IMR-90 (cell line): Measurements from ENCODE around the gene F2RL3. TPM values are rescaled to one million over a fixed set of nuclear protein-coding genes. Genes with fewer than 3 reads are reported as not detected.

Source experiments
- ATAC-seq: fragments of 200-7000 bp; cut with Tn5 transposase; 2 replicates; pipeline ENCODE4 v1.9.1; 2020; ENCODE audit warnings: low read depth, mild to moderate bottlenecking, moderate library complexity
- BruUV-seq: library from RNA; stranded (reverse); fragments of 400-500 nt; replicated peaks from 2 replicates; lab custom pipeline; 2021; lab: Mats Ljungman, UMichigan
- CTCF ChIA-PET: fragments of 300-600 bp; formaldehyde crosslinking; extraction: SDS; loops from one replicate; lab custom pipeline; 2021; ENCODE audit warnings: antibody characterized with exemption; lab: Yijun Ruan, JAX
- POLR2A ChIA-PET: fragments of 300-600 bp; sonication (Branson Sonifier 250); formaldehyde crosslinking; loops from one replicate; lab custom pipeline; 2022; ENCODE audit warnings: antibody characterized with exemption; ENCODE audit not compliant: unreplicated experiment; lab: Charles Lee
- DNase-seq: peaks from one replicate; pipeline ENCODE4 v3.0.0; 2013
- H2AFZ ChIP-seq: replicated peaks from 2 replicates; pipeline ENCODE3; 2013; ENCODE audit warnings: low read length, mild to moderate bottlenecking; ENCODE audit not compliant: poor library complexity
- H2AK5ac ChIP-seq: 2 replicates; pipeline ENCODE4 v1.6.1; 2013; ENCODE audit warnings: low read depth, low read length, inconsistent platforms
- H2AK9ac ChIP-seq: replicated peaks from 2 replicates; pipeline ENCODE3; 2013; ENCODE audit warnings: mild to moderate bottlenecking, low read depth, low read length, moderate library complexity; ENCODE audit not compliant: poor library complexity
- H2BK120ac ChIP-seq: 2 replicates; pipeline ENCODE4 v1.6.1; 2013; ENCODE audit warnings: low read depth, low read length, inconsistent platforms
- H2BK15ac ChIP-seq: 3 replicates; pipeline ENCODE4 v1.6.1; 2013; ENCODE audit warnings: low read depth, low read length, inconsistent platforms
- H2BK20ac ChIP-seq: 2 replicates; pipeline ENCODE4 v1.6.1; 2013; ENCODE audit warnings: low read depth, mild to moderate bottlenecking, inconsistent platforms, low read length, moderate library complexity
- H2BK5ac ChIP-seq: 2 replicates; pipeline ENCODE4 v1.6.1; 2013; ENCODE audit warnings: mild to moderate bottlenecking, low read depth, low read length, inconsistent platforms; ENCODE audit not compliant: poor library complexity, severe bottlenecking
- H3K14ac ChIP-seq: replicated peaks from 2 replicates; pipeline ENCODE4 v1.6.1; 2013; ENCODE audit warnings: low read depth, low read length, inconsistent platforms
- H3K18ac ChIP-seq: 2 replicates; pipeline ENCODE4 v1.6.1; 2013; ENCODE audit warnings: low read depth, low read length, control low read depth
- H3K23ac ChIP-seq: 2 replicates; pipeline ENCODE4 v1.6.1; 2013; ENCODE audit warnings: low read depth, low read length, inconsistent platforms
- H3K27ac ChIP-seq: 2 replicates; pipeline ENCODE4 v1.5.1; 2013; ENCODE audit warnings: mild to moderate bottlenecking, control low read depth, low read length; ENCODE audit not compliant: insufficient read depth
- H3K27me3 ChIP-seq: 2 replicates; pipeline ENCODE4 v1.6.1; 2013; ENCODE audit warnings: low read length; ENCODE audit not compliant: control insufficient read depth, insufficient read depth
- H3K36me3 ChIP-seq: 2 replicates; pipeline ENCODE4 v1.6.1; 2013; ENCODE audit warnings: low read length, mixed read lengths; ENCODE audit not compliant: control insufficient read depth, insufficient read depth
- H3K4ac ChIP-seq: 2 replicates; pipeline ENCODE4 v1.6.1; 2013; ENCODE audit warnings: low read depth, low read length, inconsistent platforms
- H3K4me1 ChIP-seq: 2 replicates; pipeline ENCODE4 v1.6.1; 2013; ENCODE audit warnings: low read length, mixed read lengths; ENCODE audit not compliant: control insufficient read depth, insufficient read depth
- H3K4me2 ChIP-seq: 2 replicates; pipeline ENCODE4 v1.6.1; 2013; ENCODE audit warnings: low read depth, mild to moderate bottlenecking, control low read depth, low read length, moderate library complexity
- H3K4me3 ChIP-seq: 2 replicates; pipeline ENCODE4 v1.5.1; 2013; ENCODE audit warnings: low read depth, mild to moderate bottlenecking, control low read depth, low read length, moderate library complexity; ENCODE audit not compliant: insufficient read depth
- H3K56ac ChIP-seq: 2 replicates; pipeline ENCODE4 v1.6.1; 2013; ENCODE audit warnings: low read length, inconsistent platforms; ENCODE audit not compliant: insufficient read depth; ENCODE audit errors: extremely low read depth
- H3K79me1 ChIP-seq, 2 experiments: 2 replicates each; pipeline ENCODE4 v1.6.1; 2013; ENCODE audit warnings: low read length in 2 of 2, inconsistent platforms in 1 of 2, low read depth in 1 of 2
- H3K9ac ChIP-seq: 2 replicates; pipeline ENCODE4 v1.6.1; 2013; ENCODE audit warnings: low read depth, low read length, control low read depth
- H3K9me1 ChIP-seq: 2 replicates; pipeline ENCODE4 v1.6.1; 2013; ENCODE audit warnings: low read length, inconsistent platforms; ENCODE audit not compliant: insufficient read depth
- H3K9me3 ChIP-seq: 2 replicates; pipeline ENCODE4 v1.6.1; 2013; ENCODE audit warnings: low read length; ENCODE audit not compliant: control insufficient read depth, insufficient read depth
- H4K20me1 ChIP-seq: 2 replicates; pipeline ENCODE4 v1.6.1; 2013; ENCODE audit warnings: low read length, inconsistent platforms; ENCODE audit not compliant: insufficient read depth
- H4K5ac ChIP-seq: 2 replicates; pipeline ENCODE4 v1.6.1; 2013; ENCODE audit warnings: mild to moderate bottlenecking, low read depth, low read length, control low read depth
- H4K8ac ChIP-seq, 2 experiments: 2 replicates each; pipeline ENCODE4 v1.6.1; 2013; ENCODE audit warnings: low read depth in 2 of 2, low read length in 2 of 2, control low read depth in 1 of 2, inconsistent platforms in 1 of 2
- H4K91ac ChIP-seq: 2 replicates; pipeline ENCODE4 v1.6.1; 2013; ENCODE audit warnings: low read depth, low read length, inconsistent platforms; ENCODE audit not compliant: insufficient read depth
- BHLHE40 ChIP-seq: fragments of 150-350 bp; IDR thresholded peaks from 2 replicates; pipeline ENCODE4 v1.6.1; 2016; ENCODE audit warnings: mild to moderate bottlenecking, low read depth, low read length
- CEBPB ChIP-seq: IDR thresholded peaks from 2 replicates; pipeline ENCODE4 v1.6.1; 2012; ENCODE audit warnings: low read depth, low read length, improper control_type of control experiment
- CHD1 ChIP-seq: IDR thresholded peaks from 2 replicates; pipeline ENCODE4 v1.6.1; 2012; ENCODE audit warnings: low read depth, low read length, improper control_type of control experiment
- FOS ChIP-seq: fragments of 150-350 bp; IDR thresholded peaks from 2 replicates; pipeline ENCODE4 v1.6.1; 2016; ENCODE audit warnings: low read depth, low read length
- MAFK ChIP-seq: IDR thresholded peaks from 2 replicates; pipeline ENCODE4 v1.6.1; 2012; ENCODE audit warnings: low read depth, low read length, improper control_type of control experiment
- MAZ ChIP-seq: IDR thresholded peaks from 2 replicates; pipeline ENCODE4 v1.6.1; 2012; ENCODE audit warnings: low read depth, mild to moderate bottlenecking, low read length, improper control_type of control experiment, moderate library complexity, borderline replicate concordance
- MXI1 ChIP-seq: IDR thresholded peaks from 2 replicates; pipeline ENCODE4 v1.6.1; 2012; ENCODE audit warnings: low read depth, mild to moderate bottlenecking, low read length, moderate library complexity, borderline replicate concordance
- NFE2L2 ChIP-seq: fragments of 150-350 bp; IDR thresholded peaks from 2 replicates; pipeline ENCODE4 v1.6.1; 2016; ENCODE audit warnings: low read depth, mild to moderate bottlenecking, low read length
- POLR2A ChIP-seq: IDR thresholded peaks from 2 replicates; pipeline ENCODE4 v1.6.1; 2012; ENCODE audit warnings: mild to moderate bottlenecking, low read depth, low read length
- RAD21 ChIP-seq: IDR thresholded peaks from 2 replicates; pipeline ENCODE4 v1.6.1; 2012; ENCODE audit warnings: low read length, improper control_type of control experiment
- RCOR1 ChIP-seq: IDR thresholded peaks from 2 replicates; pipeline ENCODE4 v1.6.1; 2012; ENCODE audit warnings: mild to moderate bottlenecking, low read length, improper control_type of control experiment; ENCODE audit not compliant: insufficient replicate concordance
- RFX5 ChIP-seq: IDR thresholded peaks from 2 replicates; pipeline ENCODE4 v1.8.0; 2012; ENCODE audit warnings: low read depth, mild to moderate bottlenecking, low read length, moderate library complexity
- WGBS, 2 experiments: methylation state at CpG; one replicate each; pipeline versions ENCODE4 v1.1.5 to v1.1.7; 2013; ENCODE audit warnings: missing lambda C conversion rate in 2 of 2; ENCODE audit not compliant: insufficient read length in 1 of 2; ENCODE audit errors: extremely low coverage in 2 of 2; 5-methylcytosine and 5-hydroxymethylcytosine counted together
- dilution Hi-C: fragments of 300-500 bp; cut with HindIII; formaldehyde crosslinking; loops from one replicate; pipeline ENCODE4 v1.14.3; 2018; ENCODE audit warnings: low sequenced_read_pairs; ENCODE audit not compliant: unreplicated experiment
- in situ Hi-C: fragments of 300-500 bp; cut with MboI; formaldehyde crosslinking; loops from 3 replicates; pipeline ENCODE4 v1.14.3; 2019; ENCODE audit warnings: low sequenced_read_pairs, inconsistent platforms, mixed read lengths
- intact Hi-C: fragments of 100-400 bp; cut with micrococcal nuclease; formaldehyde crosslinking; loops from 2 replicates; pipeline ENCODE4 v1.10.0; 2022
- polyA plus RNA-seq, 3 experiments: library from polyadenylated mRNA; depleted of rRNA; stranded (reverse); fragments of >200 nt; gene quantifications; 2 replicates each; pipeline ENCODE4 v1.2.3, GENCODE V29; 2012; ENCODE audit warnings: low replicate concordance in 1 of 3
- total RNA-seq: library from RNA; depleted of rRNA; stranded (reverse); fragments of >200 nt; gene quantifications from 2 replicates; pipeline ENCODE4 v1.2.3, GENCODE V29; 2012
- TF ChIP-seq, protein P1 (sequence below): conservative IDR thresholded peaks from 2 replicates; pipeline ENCODE4 v1.5.1; 2012; ENCODE audit warnings: mild to moderate bottlenecking, low read depth, low read length, improper control_type of control experiment
- TF ChIP-seq, protein P2 (sequence below): fragments of 150-350 bp; IDR thresholded peaks from 2 replicates; pipeline ENCODE4 v1.6.1; 2016; ENCODE audit warnings: low read depth, mild to moderate bottlenecking, low read length, moderate library complexity, borderline replicate concordance
- TF ChIP-seq, protein P3 (sequence below): fragments of 150-350 bp; IDR thresholded peaks from 2 replicates; pipeline ENCODE4 v1.6.1; 2017; ENCODE audit warnings: mild to moderate bottlenecking, antibody characterized with exemption, low read length, low read depth

The F2RL3 gene
- total and polyA plus RNA-seq, 2 of the 4 experiments (the other 2 are of a cell fraction), result 0.03 TPM; not detected in 1

DNA sequence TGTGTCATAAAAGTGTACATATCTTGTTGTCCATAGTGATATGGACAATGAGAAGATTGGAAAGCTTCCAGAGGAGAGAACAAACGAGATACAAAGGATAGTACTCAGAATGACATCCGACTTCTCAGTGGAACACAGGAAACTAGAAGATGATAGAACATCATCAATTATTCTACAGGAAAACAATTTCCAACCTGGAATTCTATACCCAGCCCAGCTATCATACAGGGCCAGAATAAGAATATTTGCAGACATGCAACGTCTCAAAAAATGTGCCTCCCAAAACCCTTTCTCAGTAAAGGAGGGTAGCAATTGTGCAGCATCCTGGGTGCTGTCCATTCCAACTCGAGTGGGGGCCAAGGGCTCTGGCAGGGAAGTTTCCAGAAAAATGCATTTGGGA, 24.0 kb downstream of the F2RL3 start:
- DNase-seq (no peak), ATAC-seq (no peak)
- H3K4ac ChIP-seq, result no peak overlapping the region
- H3K14ac ChIP-seq, result no peak overlapping the region
- H3K9ac ChIP-seq, result no peak overlapping the region
- H4K91ac ChIP-seq, result no peak overlapping the region
- H3K36me3 ChIP-seq, result no peaks in the 10 kb centered on the region
- H2AK5ac ChIP-seq, result no peak overlapping the region
- H2AK9ac ChIP-seq, result no peak overlapping the region
- no peak overlapping the region for H3K23ac ChIP-seq
- no peak overlapping the region for H2BK20ac ChIP-seq
- H3K4me2 ChIP-seq, result no peak overlapping the region
- H2BK5ac ChIP-seq, result no peak overlapping the region
- no peaks in the 10 kb centered on the region for H3K4me1 ChIP-seq
- no peak overlapping the region for H2BK120ac ChIP-seq
- BruUV-seq, result no TSS peak
- TF ChIP-seq CEBPB (no peak), RCOR1 (no peak), MAFK (no peak), RAD21 (no peak), MXI1 (no peak), MAZ (no peak), RFX5 (no peak), CHD1 (no peak), NFE2L2 (no peak), BHLHE40 (no peak), FOS (no peak), POLR2A (no peak)
- TF ChIP-seq, protein P1, sequence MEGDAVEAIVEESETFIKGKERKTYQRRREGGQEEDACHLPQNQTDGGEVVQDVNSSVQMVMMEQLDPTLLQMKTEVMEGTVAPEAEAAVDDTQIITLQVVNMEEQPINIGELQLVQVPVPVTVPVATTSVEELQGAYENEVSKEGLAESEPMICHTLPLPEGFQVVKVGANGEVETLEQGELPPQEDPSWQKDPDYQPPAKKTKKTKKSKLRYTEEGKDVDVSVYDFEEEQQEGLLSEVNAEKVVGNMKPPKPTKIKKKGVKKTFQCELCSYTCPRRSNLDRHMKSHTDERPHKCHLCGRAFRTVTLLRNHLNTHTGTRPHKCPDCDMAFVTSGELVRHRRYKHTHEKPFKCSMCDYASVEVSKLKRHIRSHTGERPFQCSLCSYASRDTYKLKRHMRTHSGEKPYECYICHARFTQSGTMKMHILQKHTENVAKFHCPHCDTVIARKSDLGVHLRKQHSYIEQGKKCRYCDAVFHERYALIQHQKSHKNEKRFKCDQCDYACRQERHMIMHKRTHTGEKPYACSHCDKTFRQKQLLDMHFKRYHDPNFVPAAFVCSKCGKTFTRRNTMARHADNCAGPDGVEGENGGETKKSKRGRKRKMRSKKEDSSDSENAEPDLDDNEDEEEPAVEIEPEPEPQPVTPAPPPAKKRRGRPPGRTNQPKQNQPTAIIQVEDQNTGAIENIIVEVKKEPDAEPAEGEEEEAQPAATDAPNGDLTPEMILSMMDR, result no peak
- TF ChIP-seq, protein P2, sequence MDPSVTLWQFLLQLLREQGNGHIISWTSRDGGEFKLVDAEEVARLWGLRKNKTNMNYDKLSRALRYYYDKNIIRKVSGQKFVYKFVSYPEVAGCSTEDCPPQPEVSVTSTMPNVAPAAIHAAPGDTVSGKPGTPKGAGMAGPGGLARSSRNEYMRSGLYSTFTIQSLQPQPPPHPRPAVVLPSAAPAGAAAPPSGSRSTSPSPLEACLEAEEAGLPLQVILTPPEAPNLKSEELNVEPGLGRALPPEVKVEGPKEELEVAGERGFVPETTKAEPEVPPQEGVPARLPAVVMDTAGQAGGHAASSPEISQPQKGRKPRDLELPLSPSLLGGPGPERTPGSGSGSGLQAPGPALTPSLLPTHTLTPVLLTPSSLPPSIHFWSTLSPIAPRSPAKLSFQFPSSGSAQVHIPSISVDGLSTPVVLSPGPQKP, result no peak
- TF ChIP-seq, protein P3, sequence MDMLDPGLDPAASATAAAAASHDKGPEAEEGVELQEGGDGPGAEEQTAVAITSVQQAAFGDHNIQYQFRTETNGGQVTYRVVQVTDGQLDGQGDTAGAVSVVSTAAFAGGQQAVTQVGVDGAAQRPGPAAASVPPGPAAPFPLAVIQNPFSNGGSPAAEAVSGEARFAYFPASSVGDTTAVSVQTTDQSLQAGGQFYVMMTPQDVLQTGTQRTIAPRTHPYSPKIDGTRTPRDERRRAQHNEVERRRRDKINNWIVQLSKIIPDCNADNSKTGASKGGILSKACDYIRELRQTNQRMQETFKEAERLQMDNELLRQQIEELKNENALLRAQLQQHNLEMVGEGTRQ, result no peak
- peaks cover 26% of the 10 kb centered on the region for H3K9me3 ChIP-seq
- no peak overlapping the region for H3K56ac ChIP-seq
- no peak overlapping the region for H3K27ac ChIP-seq
- no peak overlapping the region for H3K4me3 ChIP-seq
- dilution Hi-C loops, result no loop called here
- H2AFZ ChIP-seq, result no peak overlapping the region
- ChIA-PET CTCF (interaction anchor here (0.7 kb wide), 1 partner anchor 8 kb away, joined by 4 read pairs; no protein-coding TSS in a partner anchor), POLR2A (no interaction called here)
- intact Hi-C loops, result no loop called here
- no peaks in the 10 kb centered on the region for H3K9me1 ChIP-seq
- whole genome bisulfite sequencing, 2 experiments, result no CpG with 5 or more reads among the region's 4 CpGs
- no peaks in the 10 kb centered on the region; the same call in 1 of the 2 replicates for H3K27me3 ChIP-seq
- no peaks in the 10 kb centered on the region for H3K79me1 ChIP-seq
- no peaks in the 10 kb centered on the region for H4K20me1 ChIP-seq
- no peak overlapping the region for H3K18ac ChIP-seq
- no peak overlapping the region for H4K8ac ChIP-seq
- H2BK15ac ChIP-seq, result no peak overlapping the region
- H4K5ac ChIP-seq, result no peak overlapping the region
- in situ Hi-C loops, result no loop called here
